GM18951 (cell line): Measurements from ENCODE around the gene C10orf105.

Source experiments
- POLR2A ChIP-seq: IDR thresholded peaks from 4 replicates; pipeline ENCODE4 v1.6.1; 2011; ENCODE audit warnings: mild to moderate bottlenecking; ENCODE audit not compliant: insufficient read length, insufficient read depth; ENCODE audit errors: extremely low read depth
- in situ Hi-C: fragments of 300-500 bp; cut with MboI; formaldehyde crosslinking; loops from one replicate; pipeline ENCODE4 v1.12.0; 2022; ENCODE audit warnings: low sequenced_read_pairs, mixed read lengths, inconsistent platforms; ENCODE audit not compliant: unreplicated experiment

C10orf105 gene, protein sequence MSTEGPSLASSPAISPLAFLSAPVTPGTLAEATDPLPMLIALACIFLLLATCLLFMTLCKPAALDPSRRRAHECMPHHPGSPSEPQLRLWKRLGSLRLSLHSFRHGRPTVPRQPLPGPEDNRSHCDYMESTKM

DNA sequence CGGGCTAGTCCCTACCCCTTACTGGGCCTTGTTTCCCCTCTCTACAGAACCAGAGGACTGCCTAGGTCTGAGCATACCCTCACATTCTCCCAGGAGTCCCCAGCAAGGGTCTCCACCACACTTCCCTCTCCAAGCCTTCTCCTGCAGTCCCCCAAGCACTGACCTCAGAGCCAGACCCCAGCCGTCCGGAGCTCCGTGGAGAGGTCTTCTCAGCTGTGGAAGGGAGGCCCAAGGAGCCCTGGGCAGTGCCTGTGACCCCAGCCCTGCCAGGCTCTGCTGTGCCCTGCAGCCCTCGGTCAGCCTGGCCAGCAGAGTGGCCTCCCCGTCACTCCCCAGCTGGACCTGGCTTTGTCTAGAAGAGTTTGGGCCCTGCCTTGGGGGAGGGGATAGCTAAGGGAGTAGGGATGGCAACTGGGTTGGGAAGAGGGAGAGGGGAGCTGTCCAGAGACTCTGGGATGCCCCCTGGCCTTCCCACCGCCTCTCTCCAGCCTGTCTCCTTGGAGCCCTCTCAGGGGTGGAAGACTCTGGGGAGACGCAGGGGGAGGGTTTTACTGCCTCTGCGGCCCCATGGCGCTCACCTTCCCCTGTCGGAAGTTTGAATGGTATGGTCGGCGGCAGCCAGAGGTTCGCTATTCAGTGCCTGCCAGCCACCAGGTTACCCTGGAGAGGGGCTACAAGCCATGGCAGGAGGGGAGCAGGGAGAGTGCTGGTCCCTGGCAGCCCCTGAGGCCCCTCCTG is at the start of gene C10orf105:
TSS of gene C10orf105 (minus strand) at position 315 of the 738 bp plus-strand sequence. CDS start 3,441 bp downstream, outside the sequence.
- no peak for TF ChIP-seq POLR2A
- in situ Hi-C loops, result no loop called here

DNA sequence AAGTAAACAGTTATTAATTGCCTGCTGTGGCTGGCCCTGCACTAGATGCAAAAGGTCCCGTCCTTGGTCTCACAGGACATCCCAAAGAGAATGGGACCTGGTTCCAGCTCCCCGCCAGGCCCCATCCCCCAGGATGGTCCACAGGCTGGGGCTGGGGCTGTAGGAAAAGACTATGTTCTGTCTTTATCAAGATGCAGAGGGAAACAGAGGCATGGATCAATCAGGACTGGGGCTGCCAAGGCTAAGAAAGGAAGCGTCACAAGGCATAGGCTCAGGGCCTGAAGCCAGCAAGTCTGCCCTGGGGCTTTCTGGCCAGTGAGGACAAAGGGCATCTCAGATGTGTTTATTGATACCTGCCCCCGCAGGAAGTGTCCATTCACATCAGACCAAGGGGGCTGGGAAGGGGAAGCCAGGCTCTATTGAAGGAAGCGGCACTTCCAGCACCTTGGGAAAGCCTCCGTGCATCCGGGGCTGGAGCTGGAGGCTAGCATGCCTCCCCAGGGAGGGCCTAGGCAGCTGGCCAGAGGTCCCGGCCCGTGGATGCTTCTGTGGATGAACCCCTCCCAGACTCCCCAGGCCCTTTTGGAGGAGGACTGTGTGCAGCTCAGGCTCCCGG is 48.0 kb upstream of the C10orf105 start:
- no peak for TF ChIP-seq POLR2A
- in situ Hi-C loops, result no loop called here

DNA sequence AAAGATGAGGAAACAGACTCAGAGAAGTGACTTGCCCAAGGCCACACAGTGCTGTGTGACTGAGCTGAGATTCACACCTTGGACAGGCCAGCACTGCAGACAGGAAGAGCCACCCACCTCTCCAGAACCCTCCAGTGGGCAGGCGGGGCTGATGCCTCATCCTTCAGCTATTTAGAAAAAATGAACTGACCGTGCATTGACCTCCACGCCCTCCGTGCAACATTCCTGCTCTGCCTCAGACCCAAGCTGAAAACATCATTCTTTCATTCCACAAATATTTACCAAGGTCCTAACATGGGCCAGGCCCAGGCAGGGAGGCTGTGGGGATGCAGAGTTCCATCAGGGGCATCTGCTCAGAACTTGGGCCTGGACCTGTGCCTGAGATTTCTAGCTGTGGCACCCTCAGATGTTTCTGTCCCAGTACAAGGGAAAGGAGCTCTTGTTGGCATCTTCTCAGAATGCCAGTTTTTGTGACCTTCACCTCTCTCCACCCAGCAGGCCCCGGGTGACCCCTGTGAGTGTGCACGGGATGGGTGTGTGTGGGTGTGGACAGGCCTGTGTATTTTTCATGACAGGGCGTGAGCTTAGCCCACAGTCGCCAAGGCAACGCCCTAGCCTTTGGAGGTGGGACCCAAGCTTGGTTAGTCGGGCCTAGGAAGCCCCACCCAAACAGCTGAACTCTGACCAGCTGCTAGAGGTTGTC is 47.3 kb upstream of the C10orf105 start:
- in situ Hi-C loops, result no loop called here
- TF ChIP-seq POLR2A, result no peak

DNA sequence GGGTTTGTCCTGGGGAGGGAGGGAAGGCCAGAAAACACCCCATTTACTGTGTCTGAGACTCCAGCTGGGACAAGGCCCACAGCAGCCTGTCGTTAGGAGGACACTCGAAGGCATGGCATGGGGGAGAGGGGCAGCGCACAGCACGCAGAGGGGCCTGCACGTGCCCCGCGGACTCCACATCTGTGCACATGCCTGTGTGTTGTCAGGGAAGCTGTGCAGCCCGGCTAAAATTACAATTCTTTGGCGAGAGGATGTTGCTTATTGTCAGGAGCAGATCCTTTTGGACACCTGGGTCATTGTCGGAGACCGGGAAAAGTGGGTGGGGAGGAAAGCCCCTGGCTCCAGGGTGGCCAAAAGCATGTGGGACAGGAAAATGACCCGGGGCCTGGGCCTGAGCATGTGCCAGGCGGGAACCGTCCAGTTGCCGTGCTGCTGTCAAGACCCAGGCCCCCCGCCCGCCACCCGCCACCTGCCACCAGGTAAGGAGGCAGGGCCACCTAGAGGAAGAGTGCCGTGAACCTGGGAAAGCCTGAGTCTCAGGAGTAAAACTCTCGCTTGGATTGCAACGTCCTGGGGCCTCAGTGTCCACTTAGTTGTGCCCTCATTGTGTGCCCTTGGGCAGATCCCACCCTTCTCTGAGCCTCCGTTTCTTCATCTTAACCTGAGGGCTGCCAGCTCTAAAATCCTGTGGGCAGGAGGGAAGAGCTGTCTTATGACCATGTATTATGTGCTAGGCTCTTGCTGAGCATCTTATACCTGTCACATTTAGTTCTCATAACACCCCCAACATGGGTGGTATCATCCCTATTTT is 46.5 kb upstream of the C10orf105 start:
- in situ Hi-C loops, result no loop called here
- TF ChIP-seq POLR2A, result no peak

DNA sequence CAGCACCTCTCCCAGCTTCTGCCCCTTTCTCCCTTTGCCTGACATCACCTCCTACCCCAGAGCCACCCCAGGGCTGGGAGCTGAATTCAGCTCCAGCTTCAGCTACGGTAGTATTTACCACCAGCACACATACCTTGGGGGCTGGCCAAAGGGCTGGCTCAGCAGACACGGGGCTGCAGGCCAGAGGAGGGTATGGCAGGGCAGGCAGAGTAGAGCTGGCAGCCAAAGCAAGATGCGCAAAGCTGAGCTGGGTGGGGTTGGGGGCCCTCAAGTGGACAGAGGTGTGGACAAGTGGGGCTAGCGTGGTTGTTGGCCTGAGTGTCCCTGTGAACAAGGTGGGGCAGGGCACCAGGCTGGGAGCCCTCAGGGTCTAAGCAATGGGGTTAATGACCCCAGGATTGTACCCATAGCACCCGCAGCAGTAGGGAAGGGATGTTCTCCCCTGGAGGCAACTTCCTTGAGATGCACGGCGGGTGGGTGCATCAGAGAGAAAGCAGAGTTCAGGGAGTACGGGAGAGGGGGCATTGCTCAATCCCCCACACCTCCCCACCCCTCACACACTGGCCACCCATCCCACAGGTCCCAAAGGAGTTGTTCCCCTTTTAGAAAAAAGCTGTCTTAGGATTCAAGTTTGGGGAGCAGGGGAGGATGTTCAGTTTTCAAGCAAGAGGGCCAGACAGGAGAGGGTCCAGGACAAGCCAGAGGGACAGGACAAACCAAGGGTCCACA is 45.8 kb upstream of the C10orf105 start:
- in situ Hi-C loops, result no loop called here
- TF ChIP-seq POLR2A, result no peak

DNA sequence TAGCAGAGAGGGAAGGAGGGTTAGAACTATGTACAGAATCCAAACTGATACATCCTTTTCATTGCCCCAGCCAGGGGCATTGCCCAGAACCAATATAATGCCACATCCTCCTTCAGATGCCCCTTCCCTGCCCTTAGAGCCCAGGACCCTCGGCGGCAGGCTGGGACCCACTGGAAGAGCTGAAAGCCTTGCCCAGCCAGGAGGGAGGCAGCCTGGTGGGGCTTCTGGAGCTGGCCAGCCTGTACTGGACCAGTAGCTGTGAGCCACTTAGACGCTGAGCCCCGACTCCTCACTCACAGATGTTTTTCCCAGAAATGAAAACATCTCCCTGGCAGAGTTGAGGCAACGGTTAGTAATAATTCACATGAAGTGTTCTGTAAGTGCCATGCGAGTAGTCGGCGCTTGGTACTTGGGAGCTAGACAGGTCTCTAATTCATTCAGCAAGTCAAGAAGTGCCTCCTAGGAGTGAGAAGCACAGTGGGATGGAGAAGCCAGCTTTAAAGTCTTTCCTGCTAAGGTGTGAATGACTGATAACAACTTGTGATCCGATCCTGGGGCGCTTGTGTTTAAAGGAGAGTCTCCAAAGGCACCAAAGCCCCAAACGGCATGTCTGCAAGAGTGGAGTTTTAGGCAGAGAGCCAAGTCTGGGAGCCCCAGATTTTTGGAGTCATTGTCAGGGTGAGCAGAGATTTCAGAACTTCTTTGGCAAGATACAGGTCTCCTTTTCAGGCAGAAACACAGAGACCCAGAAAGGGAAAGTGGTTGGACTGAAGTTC is 44.0 kb upstream of the C10orf105 start:
- in situ Hi-C loops, result no loop called here
- TF ChIP-seq POLR2A, result no peak

DNA sequence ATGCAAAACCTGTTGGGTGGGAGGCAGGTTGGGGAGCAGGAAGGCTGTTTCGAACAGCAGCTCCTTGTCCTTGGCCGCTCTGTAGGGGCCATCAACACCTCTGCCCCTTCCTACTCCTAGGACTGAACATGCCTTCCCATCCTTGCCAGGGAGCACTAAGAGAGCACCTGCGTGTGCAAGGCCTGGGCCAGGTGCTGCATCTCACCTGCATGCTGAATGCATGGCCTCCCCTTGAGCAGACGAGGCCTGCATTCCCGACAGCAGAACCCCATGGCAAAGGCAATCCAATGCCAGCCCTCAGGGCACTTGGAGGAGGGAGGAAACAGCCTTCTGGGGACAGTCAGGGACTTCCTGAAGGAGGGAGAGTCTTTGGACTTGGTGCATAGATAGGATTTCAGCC is 42.7 kb upstream of the C10orf105 start:
- TF ChIP-seq POLR2A, result no peak
- in situ Hi-C loops, result no loop called here

DNA sequence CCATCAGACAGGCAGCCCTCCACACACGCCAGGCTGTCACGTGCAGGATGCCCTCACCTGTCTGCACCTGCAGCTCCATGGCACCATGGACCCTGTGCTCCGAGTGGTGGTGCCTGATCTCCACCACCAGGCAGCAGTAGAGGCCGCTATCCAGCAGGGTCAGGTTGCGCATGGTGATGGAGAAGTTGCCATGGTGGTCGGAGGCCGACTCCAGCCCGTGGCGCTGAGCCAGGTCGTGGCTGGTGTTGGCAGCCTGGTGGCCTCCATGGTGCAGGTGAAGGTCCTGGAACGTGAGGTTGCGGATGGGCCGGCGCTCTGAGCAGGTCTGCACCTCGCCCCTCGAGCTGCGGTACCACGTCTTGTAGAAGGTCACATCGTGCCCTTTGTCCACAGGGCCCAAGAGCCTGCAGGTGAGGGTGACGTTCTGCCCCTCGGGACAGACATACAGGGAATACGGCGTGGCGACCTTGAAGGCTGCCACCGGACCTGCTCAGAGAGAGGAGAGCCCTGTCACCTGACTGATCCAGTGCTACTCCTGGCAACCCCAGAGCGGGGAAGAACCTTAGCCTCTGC is 42.0 kb upstream of the C10orf105 start:
- in situ Hi-C loops, result no loop called here
- no peak for TF ChIP-seq POLR2A

DNA sequence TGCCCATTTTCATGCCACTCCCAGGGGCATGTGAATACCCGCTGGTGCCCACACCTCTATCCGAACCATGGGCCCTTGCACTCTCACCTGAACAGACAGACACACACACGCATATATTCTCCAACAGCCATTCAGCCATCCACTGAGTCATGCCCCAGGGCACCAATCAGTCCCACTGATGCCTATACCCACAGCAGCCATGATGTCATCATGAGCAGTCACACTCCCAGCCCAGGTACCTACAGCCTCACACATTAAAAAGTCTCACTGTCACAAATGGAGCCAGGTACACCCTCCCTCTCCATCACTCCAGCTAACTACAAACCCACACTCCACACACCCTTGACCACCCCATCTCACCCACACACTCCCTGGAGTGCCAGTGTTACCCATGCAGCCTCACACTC is 41.5 kb upstream of the C10orf105 start:
- TF ChIP-seq POLR2A, result no peak
- in situ Hi-C loops, result no loop called here

DNA sequence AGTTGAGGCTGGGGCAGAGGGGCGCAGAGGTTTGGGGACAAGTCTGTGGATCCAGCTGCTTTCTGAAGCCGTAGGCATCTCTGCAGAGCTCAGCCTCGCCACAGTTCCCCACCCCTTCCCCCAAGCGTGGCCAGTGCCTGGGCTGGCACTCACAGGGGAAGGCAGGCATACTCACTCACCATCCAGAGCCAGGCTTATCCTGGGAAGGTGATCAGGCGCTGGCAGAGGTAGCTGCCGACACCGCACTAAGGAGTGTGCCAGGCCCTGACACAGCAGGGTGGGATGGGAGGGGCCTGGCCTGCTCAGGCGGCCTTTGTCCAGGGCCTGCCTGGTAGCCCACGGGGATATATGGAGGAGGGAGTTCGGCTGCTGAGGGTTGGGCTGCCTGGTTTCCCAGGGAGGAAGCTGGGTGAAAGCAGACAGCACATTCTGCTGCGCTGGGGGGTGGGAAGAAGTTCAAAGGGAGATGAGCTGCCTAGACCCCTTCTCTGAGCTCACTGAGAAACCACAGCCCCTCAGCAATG is 37.9 kb upstream of the C10orf105 start:
- TF ChIP-seq POLR2A, result no peak
- in situ Hi-C loops, result no loop called here
